ENCODE results near the gene TUT1. TPM values are rescaled to one million over a fixed set of nuclear protein-coding genes. Genes with fewer than 3 reads are reported as not detected.
"Not testable (repeated sequence)": the region's sequence is repeated elsewhere in the genome, so short reads cannot be mapped to it uniquely, and the experiment has no call there.

The TUT1 gene
- total RNA-seq, 3 donors from 2014 or later: 39.4 to 46.1 (median 41.6) TPM

DNA sequence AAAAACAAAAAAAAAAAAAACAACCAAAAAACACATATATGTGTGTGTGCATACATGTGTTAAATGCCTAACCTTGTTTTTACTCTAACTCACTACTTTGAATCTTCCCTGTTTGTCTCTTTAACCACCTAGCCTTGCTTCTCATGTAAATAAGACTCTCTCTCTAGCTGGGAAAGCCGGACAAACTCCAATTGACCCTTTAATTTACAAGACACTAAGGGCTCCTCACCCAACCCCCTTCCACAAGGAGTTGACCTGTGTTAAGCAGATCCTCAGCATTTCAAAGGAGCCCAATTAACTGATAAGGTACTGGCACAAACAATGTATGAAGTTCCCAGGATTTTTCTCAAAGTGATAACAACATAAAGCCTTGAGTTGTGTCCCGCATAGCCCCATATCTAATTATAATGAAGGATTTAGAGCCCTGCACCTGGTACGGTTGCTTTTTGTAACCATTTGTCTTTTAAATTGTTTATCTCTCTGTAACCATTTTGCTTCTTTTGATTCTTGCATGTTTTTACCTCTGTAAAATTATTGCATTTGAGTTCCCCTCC lies 29.6 kb downstream of the TUT1 start:
- not testable (repeated sequence) for H3K4me3 Mint-ChIP-seq; ATAC-seq; H3K27me3 Mint-ChIP-seq (ENCODE audit: low read depth); H3K9me3 Mint-ChIP-seq; DNase-seq
- Mint-ChIP-seq H3K36me3 (ENCODE audit: insufficient read depth) (peaks cover 50% of the 10 kb centered on the region), H3K4me1 (ENCODE audit: low read depth) (peaks cover 60% of the 10 kb centered on the region)

DNA sequence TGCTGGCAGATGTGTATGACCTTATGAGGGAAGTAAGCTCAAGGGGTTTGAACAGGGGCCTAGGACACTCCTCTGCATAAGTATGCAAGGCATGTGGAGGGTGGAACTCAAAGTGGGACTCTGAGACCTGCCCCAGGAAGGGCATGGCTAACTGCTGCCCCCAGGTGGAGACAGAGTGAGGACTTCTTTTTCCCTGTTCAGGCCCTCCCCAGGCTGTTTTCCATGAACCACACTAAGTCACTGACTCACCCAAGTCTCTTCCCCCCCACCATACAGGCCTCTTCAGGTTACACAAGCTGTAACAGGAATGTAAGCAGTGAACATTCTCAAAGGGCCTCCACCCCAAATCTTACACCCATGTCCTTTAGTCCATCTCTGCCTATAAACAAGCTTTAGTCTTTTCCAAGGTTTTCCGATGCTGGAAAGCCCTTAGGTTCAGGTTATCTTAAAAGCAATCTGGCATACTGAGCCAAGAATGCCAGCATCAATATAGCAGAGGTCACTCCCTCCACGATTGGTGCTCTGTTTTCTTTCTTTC lies 30.7 kb downstream of the TUT1 start:
- Mint-ChIP-seq H3K36me3 (ENCODE audit: insufficient read depth) (peaks cover 41% of the 10 kb centered on the region), H3K4me3 (no peak overlapping the region), H3K9me3 (no peaks in the 10 kb centered on the region), H3K27me3 (ENCODE audit: low read depth) (no peaks in the 10 kb centered on the region), H3K4me1 (ENCODE audit: low read depth) (peaks cover 62% of the 10 kb centered on the region)
- peak; percentile 81 for DNase-seq
- ATAC-seq: peak; percentile 37 to 46

DNA sequence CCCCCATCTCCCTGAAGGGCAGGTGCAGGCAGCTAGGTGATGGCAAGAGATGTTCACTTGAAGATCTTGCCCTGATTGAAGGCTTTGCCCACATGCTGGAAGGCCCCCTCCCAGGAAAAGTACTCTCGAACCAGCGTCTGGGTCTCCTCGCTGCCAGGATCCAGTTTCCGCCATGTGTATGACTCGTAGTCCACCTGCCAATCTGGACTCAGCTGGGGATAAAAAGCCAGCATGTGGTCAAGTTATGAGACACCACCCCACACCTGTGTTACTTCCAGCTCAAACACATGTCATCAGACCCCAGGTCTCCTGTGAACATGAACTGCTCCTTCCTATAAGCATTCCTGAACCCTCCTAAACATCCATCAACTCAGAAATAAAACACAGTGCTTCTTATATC lies 31.7 kb downstream of the TUT1 start:
- not testable (repeated sequence) for H3K9me3 Mint-ChIP-seq; H3K27me3 Mint-ChIP-seq (ENCODE audit: low read depth); DNase-seq; ATAC-seq; H3K4me3 Mint-ChIP-seq
- Mint-ChIP-seq H3K4me1 (ENCODE audit: low read depth) (peaks cover 69% of the 10 kb centered on the region), H3K36me3 (ENCODE audit: insufficient read depth) (peaks cover 38% of the 10 kb centered on the region)

DNA sequence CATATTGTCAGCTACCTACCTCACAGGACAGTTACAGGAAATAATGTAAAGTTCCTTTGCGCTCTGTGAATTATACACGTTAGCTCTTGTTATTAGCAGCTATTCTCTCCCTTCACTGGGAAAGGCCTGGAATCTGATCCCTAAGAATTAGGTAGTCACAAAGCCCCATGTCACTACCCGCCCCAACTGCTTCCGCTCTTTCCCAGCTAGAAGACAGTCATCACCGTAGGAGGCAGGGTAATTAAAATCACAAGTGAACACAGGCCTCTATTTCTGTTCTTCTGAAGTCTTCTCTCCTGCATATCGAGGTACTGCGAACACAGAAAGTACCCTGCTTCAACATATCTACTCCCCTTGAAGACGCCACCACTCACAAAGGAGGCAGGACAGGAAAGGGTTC lies 32.1 kb downstream of the TUT1 start:
- H3K4me1 Mint-ChIP-seq (ENCODE audit: low read depth): peaks cover 74% of the 10 kb centered on the region
- no peak overlapping the region for H3K4me3 Mint-ChIP-seq
- no peak for ATAC-seq
- DNase-seq: no peak
- peaks cover 38% of the 10 kb centered on the region for H3K36me3 Mint-ChIP-seq (ENCODE audit: insufficient read depth)
- no peaks in the 10 kb centered on the region for H3K9me3 Mint-ChIP-seq
- H3K27me3 Mint-ChIP-seq (ENCODE audit: low read depth): no peaks in the 10 kb centered on the region

DNA sequence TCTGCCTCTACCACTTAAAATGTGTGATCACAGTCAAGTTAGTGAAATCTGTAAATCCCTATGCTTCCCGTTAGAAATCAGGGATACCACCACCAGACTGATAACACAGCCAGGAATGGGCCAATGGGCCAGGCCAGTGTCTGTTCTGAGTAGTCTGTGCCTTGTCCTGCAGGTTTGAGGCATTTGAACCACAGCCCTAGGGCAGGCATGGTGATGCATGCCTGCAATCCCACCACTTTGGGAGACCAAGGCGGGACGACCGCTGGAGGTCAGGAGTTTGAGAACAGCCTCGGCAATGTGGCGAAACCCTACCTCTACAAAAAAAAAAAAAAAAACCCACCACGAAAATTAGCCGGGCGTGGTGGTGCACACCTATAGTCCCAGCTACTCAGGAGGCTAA lies 32.7 kb downstream of the TUT1 start:
- ATAC-seq (no peak), DNase-seq (no peak)
- Mint-ChIP-seq H3K4me1 (ENCODE audit: low read depth) (peaks cover 79% of the 10 kb centered on the region), H3K36me3 (ENCODE audit: insufficient read depth) (peaks cover 35% of the 10 kb centered on the region), H3K4me3 (no peak overlapping the region), H3K9me3 (no peaks in the 10 kb centered on the region), H3K27me3 (ENCODE audit: low read depth) (no peaks in the 10 kb centered on the region)

DNA sequence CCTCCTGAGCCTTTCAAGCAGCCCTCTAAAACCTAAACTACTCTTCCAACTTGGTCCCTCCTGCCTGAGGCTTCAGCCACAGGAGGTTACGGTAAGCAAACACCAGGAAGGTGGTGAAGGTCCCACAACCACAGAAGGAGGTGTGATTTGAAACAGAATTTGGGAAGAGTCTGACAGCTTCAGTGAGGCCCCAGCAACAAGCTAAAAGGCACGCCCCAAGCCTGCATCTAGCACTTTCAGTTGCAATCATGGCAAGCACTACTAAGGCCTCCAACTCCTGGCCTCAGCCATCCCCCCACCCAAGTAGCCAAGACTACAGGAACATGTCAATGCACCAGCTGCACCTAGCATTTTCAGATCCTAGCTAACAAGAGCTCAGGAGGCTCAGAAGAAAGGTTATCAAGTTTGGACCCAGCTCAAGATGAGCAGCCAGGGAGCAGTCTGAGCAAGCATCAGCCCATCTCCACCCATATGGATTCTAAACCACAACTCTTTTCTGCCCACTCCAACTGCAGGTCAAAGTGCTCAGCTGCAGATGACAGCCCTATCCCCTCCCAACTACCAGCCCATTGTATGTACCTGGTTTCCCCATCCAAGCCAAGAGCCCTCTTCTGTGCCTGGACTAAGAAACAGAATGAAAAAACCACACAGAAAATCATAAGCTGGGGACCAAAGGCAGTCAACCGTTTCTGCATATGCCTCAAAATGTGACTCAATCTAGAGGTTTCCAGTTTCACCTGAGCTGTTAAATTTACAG lies 34.3 kb downstream of the TUT1 start:
- Mint-ChIP-seq H3K36me3 (ENCODE audit: insufficient read depth) (peaks cover 32% of the 10 kb centered on the region), H3K9me3 (no peaks in the 10 kb centered on the region), H3K4me1 (ENCODE audit: low read depth) (peaks cover 94% of the 10 kb centered on the region), H3K4me3 (peak overlapping the region; percentile 58), H3K27me3 (ENCODE audit: low read depth) (no peaks in the 10 kb centered on the region)
- ATAC-seq: peak; percentile 22 to 25
- no peak for DNase-seq

DNA sequence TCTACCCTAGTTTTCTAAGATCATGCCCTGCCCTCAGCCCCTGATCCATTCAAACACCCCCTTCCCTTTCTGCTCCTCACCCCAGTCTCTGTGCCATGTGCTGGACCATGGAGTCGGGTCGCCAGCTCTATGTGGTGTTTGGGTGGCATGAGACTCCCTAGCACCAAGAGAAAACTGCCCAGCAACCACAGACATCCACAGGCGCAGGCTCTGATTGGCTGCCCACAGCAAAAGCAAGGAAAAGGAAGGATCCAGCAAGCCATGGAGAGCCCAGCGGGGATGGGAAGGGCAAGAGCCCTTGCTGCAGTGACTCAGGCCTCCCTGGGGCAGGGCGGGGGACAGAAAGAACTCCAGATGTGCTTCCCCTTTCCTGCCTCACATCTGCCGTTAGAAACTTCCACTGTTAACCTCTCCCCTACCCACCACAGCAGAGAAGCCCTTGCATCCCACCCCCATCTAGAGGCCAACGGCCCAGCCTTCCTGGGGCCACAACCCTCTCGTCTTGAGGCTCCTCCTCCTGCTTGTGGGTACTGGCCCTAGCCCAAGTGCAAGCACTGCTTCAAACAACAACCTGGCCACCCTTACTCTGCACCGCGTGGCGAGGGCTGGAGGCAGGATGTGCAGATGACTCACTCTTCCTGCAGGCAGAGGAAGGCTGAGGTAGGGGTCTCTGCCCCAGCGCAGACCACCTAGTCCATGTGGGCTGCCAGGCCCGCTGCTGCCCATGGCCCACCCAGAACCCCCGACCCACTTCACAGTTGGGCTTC lies 35.0 kb downstream of the TUT1 start:
- ATAC-seq: peak; percentile 42 to 44
- Mint-ChIP-seq H3K4me3 (peak overlapping the region; percentile 58), H3K9me3 (no peaks in the 10 kb centered on the region), H3K27me3 (ENCODE audit: low read depth) (no peaks in the 10 kb centered on the region), H3K36me3 (ENCODE audit: insufficient read depth) (peaks cover 27% of the 10 kb centered on the region), H3K4me1 (ENCODE audit: low read depth) (peaks cover 98% of the 10 kb centered on the region)
- peak; percentile 58 for DNase-seq

DNA sequence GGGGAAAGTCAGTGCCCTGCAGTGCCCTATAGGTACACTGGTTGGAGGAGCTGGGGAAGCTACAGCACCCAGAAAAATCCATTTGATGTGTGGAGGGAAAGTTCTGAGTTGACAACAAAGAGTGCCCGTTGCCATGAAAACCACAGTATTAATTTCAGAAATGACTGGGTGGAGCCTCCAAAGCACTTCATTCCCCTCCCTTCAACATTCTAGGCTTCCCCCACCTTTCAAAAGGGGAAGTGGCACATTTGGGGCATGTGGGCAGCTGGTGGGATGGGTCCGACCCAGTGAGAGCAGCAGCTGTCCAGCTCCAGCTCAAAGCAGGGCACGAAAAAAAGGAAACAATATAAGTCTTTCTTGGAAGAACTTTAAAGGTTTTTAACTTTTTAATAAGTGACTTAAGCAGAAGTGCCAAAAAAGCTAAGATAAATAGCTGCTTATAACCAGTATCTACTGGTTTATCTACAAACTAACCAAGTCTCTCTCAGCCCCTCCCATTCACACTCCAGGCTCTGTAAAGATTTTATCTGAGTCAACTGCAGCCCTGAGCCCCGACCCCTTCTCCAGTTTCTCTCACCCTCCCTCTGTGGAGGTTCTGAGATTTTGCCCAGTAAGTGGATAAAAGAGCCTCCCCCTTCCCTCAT lies 35.7 kb downstream of the TUT1 start:
- ATAC-seq: peak; percentile 15 to 33

DNA sequence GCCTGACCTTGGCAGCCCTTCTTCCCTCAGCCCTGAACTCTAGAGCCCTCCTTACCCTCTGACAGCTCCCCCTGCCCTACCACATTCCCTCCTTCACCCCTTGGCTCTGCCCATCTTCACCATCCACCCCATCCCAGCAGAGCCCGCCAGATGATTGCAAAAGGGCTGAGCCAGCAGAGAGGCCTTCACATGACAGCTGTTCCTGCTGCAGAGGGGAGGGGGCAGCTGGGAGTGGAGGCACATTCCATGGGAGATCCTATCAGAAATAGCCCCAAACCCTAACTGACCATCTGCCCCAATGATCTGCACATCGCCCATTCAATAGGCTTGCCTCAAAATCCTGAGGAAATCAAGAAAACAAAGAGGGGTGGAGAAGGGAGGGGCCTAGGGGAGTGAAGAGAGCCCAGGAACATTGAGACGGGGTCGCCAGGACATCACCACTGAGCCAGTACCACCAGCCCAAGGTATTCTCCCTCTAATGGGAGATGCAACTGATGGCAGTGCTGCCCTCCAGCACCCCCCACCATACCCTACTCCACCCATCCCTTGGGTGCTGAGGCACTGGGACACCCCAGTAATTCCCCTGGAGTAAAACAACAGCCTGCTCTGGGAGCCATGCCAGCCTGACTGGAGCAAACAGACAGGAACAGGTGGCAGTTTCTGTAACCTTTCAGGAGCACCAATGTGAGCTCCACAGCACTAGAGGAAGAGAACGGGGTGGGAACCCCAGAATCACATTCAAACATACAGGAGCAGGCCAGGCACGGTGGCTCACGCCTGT lies 36.7 kb downstream of the TUT1 start:
- Mint-ChIP-seq H3K9me3 (no peaks in the 10 kb centered on the region), H3K36me3 (ENCODE audit: insufficient read depth) (peaks cover 18% of the 10 kb centered on the region), H3K27me3 (ENCODE audit: low read depth) (no peaks in the 10 kb centered on the region), H3K4me1 (ENCODE audit: low read depth) (peaks cover 97% of the 10 kb centered on the region), H3K4me3 (peak overlapping the region; percentile 33)
- no peak for ATAC-seq
- no peak for DNase-seq

More for the DNA sequence above, 35.7 kb downstream of the TUT1 start:
- no peaks in the 10 kb centered on the region for H3K27me3 Mint-ChIP-seq (ENCODE audit: low read depth)
- no peak for DNase-seq
- peaks cover 98% of the 10 kb centered on the region for H3K4me1 Mint-ChIP-seq (ENCODE audit: low read depth)
- peaks cover 26% of the 10 kb centered on the region for H3K36me3 Mint-ChIP-seq (ENCODE audit: insufficient read depth)
- H3K4me3 Mint-ChIP-seq: peak overlapping the region; percentile 58
- H3K9me3 Mint-ChIP-seq: no peaks in the 10 kb centered on the region

DNA sequence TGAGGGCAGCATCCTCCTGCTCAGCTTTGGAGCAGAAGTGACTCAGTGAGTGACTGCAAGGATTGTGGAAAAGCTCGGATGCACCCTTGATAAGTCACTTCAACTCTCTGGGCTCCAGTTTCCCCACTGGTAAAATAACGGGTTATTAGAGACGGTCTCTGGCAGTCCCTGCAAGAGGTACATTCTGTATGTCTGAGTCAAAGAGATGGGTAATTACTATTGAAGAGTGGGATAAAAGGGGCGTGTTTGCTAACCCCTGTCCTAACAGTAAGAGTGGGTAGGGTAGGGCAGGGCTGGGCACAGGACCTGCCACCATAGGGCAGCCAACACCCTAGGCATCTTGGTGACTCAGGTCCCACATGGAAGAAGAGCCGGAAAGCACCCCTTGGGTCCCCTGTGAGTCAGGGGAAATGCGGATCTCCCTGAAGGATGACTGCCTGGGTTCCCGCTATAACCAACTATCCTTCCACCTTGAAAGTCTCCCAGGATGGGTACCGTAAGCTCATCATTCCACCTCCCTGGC lies 37.4 kb downstream of the TUT1 start:
- DNase-seq (no peak), ATAC-seq (no peak)
- peaks cover 12% of the 10 kb centered on the region for H3K36me3 Mint-ChIP-seq (ENCODE audit: insufficient read depth)
- H3K4me1 Mint-ChIP-seq (ENCODE audit: low read depth): peaks cover 91% of the 10 kb centered on the region
- no peaks in the 10 kb centered on the region for H3K9me3 Mint-ChIP-seq
- peak overlapping the region; percentile 58 for H3K4me3 Mint-ChIP-seq
- no peaks in the 10 kb centered on the region for H3K27me3 Mint-ChIP-seq (ENCODE audit: low read depth)

DNA sequence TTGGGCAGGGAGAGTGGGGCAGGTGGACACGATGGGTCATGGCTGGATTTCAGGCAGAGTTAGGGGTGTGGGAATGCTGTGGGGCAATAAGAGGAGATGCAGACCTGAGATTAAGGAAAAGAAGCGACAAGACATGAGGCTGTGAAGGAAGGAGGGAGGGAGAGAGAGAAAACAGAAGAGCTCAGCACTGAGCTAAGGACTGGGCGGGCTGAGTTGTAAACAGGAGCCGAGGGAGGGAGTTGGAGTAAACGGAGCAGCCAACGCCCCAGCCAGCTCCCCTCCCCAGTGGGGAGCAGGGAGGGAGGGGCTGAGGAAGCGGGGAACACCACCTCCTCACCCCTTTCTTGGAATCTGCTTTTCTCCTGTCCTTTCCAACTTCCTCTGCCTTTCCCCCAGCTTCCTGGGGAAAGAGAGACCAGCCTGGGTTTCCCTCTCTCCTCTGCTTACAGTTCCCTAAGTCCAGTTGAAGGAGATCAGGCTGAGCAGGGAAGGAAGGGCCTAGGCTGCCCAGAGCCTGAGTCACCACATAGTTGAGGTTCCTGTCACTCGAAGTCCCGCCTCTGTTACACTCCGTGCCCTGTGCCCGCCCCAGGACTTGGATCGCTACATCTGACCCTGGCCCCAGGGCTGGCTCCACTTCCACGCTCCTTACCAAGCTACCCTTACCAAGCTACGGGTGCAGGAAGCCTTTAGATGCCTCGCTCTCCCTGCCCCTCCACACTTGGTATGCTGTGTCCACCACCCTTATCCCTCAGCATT lies 38.1 kb downstream of the TUT1 start:
- peak overlapping the region; percentile 58 for H3K4me3 Mint-ChIP-seq
- peaks cover 8% of the 10 kb centered on the region for H3K36me3 Mint-ChIP-seq (ENCODE audit: insufficient read depth)
- no peaks in the 10 kb centered on the region for H3K9me3 Mint-ChIP-seq
- H3K4me1 Mint-ChIP-seq (ENCODE audit: low read depth): peaks cover 86% of the 10 kb centered on the region
- ATAC-seq: peak in 1 of 2 donors; percentile 14
- DNase-seq: peak; percentile 35
- no peaks in the 10 kb centered on the region for H3K27me3 Mint-ChIP-seq (ENCODE audit: low read depth)

DNA sequence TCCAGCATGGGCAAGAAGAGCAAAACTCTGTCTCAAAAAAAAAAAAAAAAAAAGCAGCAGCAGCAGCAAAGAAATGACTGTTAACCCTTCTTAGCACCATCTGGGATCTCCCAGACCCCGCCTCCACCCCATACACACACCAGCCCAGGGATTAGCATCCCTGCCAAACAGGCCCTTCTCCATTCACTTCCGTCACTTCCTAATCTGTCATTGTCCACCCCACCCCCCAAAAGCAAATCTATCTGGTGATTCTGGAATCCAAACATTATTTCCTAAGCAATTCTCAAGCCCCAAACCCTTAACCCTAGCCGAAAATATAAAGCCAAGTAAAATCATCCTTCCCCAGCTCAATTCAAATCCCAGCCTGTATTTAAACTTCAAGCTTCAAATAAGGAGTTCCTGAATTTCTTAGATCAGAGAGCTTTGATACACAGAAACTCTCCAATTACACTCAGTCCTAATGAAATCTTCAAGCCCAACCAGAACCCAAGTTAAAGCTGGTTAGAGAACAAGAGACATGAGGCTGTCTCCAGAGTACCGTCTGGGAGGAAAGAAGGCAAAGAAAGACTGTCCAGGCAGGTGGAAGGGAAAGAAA lies 38.7 kb downstream of the TUT1 start:
- Mint-ChIP-seq H3K4me1 (ENCODE audit: low read depth) (peaks cover 87% of the 10 kb centered on the region), H3K9me3 (no peaks in the 10 kb centered on the region), H3K4me3 (peak overlapping the region; percentile 61), H3K36me3 (ENCODE audit: insufficient read depth) (peaks cover 8% of the 10 kb centered on the region), H3K27me3 (ENCODE audit: low read depth) (no peaks in the 10 kb centered on the region)
- DNase-seq: no peak
- ATAC-seq: no peak

All from activated T-cell treated with anti-CD3 and anti-CD28 coated beads, Interleukin-2, amount 50 U/mL, for 4 hours (primary cell).